ENCODE measurements around the gene BCL11B. TPM values are rescaled to one million over a fixed set of nuclear protein-coding genes. Genes with fewer than 3 reads are reported as not detected.

The BCL11B gene
- polyA plus RNA-seq, 1 experiment: not detected

- no peak for DNase-seq (ENCODE audit: low read depth)
- ChIA-PET CTCF (no interaction called here), POLR2A (no interaction called here)
- Histone ChIP-seq H3K27me3 (ENCODE audit: control insufficient read depth, insufficient read depth, low read length) (no peaks in the 10 kb centered on the region), H3K36me3 (ENCODE audit: control insufficient read depth, insufficient read depth, low read length) (no peaks in the 10 kb centered on the region), H3K4me3 (ENCODE audit: low read depth, low read length) (no peak overlapping the region)
- TF ChIP-seq CTCF (IDR thresholded peaks at IDR 0.05; ENCODE audit: insufficient read depth, low read depth, low read length): no peak
Observed at GRCh38 chr14:99300190-99300589, 28.2 kb upstream of the BCL11B start.

- ChIA-PET POLR2A (no interaction called here), CTCF (no interaction called here)
- no peak for TF ChIP-seq CTCF (IDR thresholded peaks at IDR 0.05; ENCODE audit: insufficient read depth, low read depth, low read length)
- no peaks in the 10 kb centered on the region for H3K36me3 ChIP-seq (ENCODE audit: control insufficient read depth, insufficient read depth, low read length)
- H3K4me3 ChIP-seq (ENCODE audit: low read depth, low read length): no peak overlapping the region
- no peak for DNase-seq (ENCODE audit: low read depth)
- no peaks in the 10 kb centered on the region for H3K27me3 ChIP-seq (ENCODE audit: control insufficient read depth, insufficient read depth, low read length)
Observed at GRCh38 chr14:99296517-99296916, 24.5 kb upstream of the BCL11B start.

GRCh38 chr14:99289394-99290189, 17.6 kb upstream of the BCL11B start:
- DNase-seq (ENCODE audit: low read depth): no peak
- no peak for TF ChIP-seq CTCF (IDR thresholded peaks at IDR 0.05; ENCODE audit: insufficient read depth, low read depth, low read length)
- H3K4me3 ChIP-seq (ENCODE audit: low read depth, low read length): no peak overlapping the region
- no peaks in the 10 kb centered on the region for H3K27me3 ChIP-seq (ENCODE audit: control insufficient read depth, insufficient read depth, low read length)
- POLR2A ChIA-PET: no interaction called here
- H3K36me3 ChIP-seq (ENCODE audit: control insufficient read depth, insufficient read depth, low read length): no peaks in the 10 kb centered on the region
- CTCF ChIA-PET: no interaction called here

- TF ChIP-seq CTCF (IDR thresholded peaks at IDR 0.05; ENCODE audit: insufficient read depth, low read depth, low read length): no peak
- H3K27me3 ChIP-seq (ENCODE audit: control insufficient read depth, insufficient read depth, low read length): no peaks in the 10 kb centered on the region
- POLR2A ChIA-PET: no interaction called here
- no peak for DNase-seq (ENCODE audit: low read depth)
- no peak overlapping the region for H3K4me3 ChIP-seq (ENCODE audit: low read depth, low read length)
- H3K36me3 ChIP-seq (ENCODE audit: control insufficient read depth, insufficient read depth, low read length): no peaks in the 10 kb centered on the region
- CTCF ChIA-PET: no interaction called here
Observed at GRCh38 chr14:99288948-99289347, 17.0 kb upstream of the BCL11B start.

GRCh38 chr14:99287269-99287942, 15.4 kb upstream of the BCL11B start:
- TF ChIP-seq CTCF (IDR thresholded peaks at IDR 0.05; ENCODE audit: insufficient read depth, low read depth, low read length): no peak
- POLR2A ChIA-PET: interaction anchor here (0.6 kb wide), 1 partner anchor 140 kb away, joined by 3 read pairs; no protein-coding TSS in a partner anchor
- no peak for DNase-seq (ENCODE audit: low read depth)
- Histone ChIP-seq H3K36me3 (ENCODE audit: control insufficient read depth, insufficient read depth, low read length) (no peaks in the 10 kb centered on the region), H3K27me3 (ENCODE audit: control insufficient read depth, insufficient read depth, low read length) (no peaks in the 10 kb centered on the region), H3K4me3 (ENCODE audit: low read depth, low read length) (no peak overlapping the region)
- CTCF ChIA-PET: interaction anchor here (1.4 kb wide), 1 partner anchor 32 kb away, joined by 3 read pairs; no protein-coding TSS in a partner anchor

Data from BJ (cell line).